ENCODE measurements around the gene LLGL1. TPM values are rescaled to one million over a fixed set of nuclear protein-coding genes. Genes with fewer than 3 reads are reported as not detected.

The LLGL1 gene
- total RNA-seq, 2 donors from 2014 or later = 66.3 to 69.3 TPM

GRCh38 chr17:18251204-18251603 lies 25.8 kb downstream of the LLGL1 start:
- WGBS, 2 experiments (ENCODE audit: insufficient coverage in 1 of 2, insufficient read length in 1 of 2) = 94 to 95% methylated on average over 14 to 15 of the region's 15 CpGs
- no peak overlapping the region for H3K27ac Mint-ChIP-seq
- TF ChIP-seq CTCF (conservative IDR thresholded peaks at IDR 0.05) = no peak
- DNase-seq = no peak
- H3K4me3 ChIP-seq (ENCODE audit: low read length) = no peak overlapping the region
- no peaks in the 10 kb centered on the region for H3K4me1 ChIP-seq (ENCODE audit: control insufficient read depth, insufficient read depth, low read length)
- H3K9ac ChIP-seq (ENCODE audit: extremely low read depth, low read length, poor library complexity, severe bottlenecking) = no peak overlapping the region
- H3K36me3 Mint-ChIP-seq (ENCODE audit: low read depth) = peaks cover 74% of the 10 kb centered on the region
- H3K9me3 Mint-ChIP-seq = no peaks in the 10 kb centered on the region
- no peak overlapping the region for H3K4me3 Mint-ChIP-seq
- peaks cover 92% of the 10 kb centered on the region for H3K36me3 ChIP-seq (ENCODE audit: control insufficient read depth, insufficient read depth, low read length)
- no peaks in the 10 kb centered on the region for H3K9me3 ChIP-seq (ENCODE audit: control insufficient read depth, low read length)
- H3K27ac ChIP-seq (ENCODE audit: low read depth, low read length) = no peak overlapping the region
- H3K27me3 Mint-ChIP-seq (ENCODE audit: insufficient read depth) = no peaks in the 10 kb centered on the region
- H3K4me1 Mint-ChIP-seq = peaks cover 6% of the 10 kb centered on the region
- no peaks in the 10 kb centered on the region for H3K27me3 ChIP-seq (ENCODE audit: control insufficient read depth, insufficient read depth, low read length, poor library complexity, severe bottlenecking)

- Histone ChIP-seq H3K27ac (ENCODE audit: low read depth, low read length) (no peak overlapping the region), H3K4me3 (ENCODE audit: low read length) (no peak overlapping the region), H3K27me3 (ENCODE audit: control insufficient read depth, insufficient read depth, low read length, poor library complexity, severe bottlenecking) (no peaks in the 10 kb centered on the region), H3K4me1 (ENCODE audit: control insufficient read depth, insufficient read depth, low read length) (peaks cover 5% of the 10 kb centered on the region), H3K9ac (ENCODE audit: extremely low read depth, low read length, poor library complexity, severe bottlenecking) (no peak overlapping the region), H3K36me3 (ENCODE audit: control insufficient read depth, insufficient read depth, low read length) (peaks cover 92% of the 10 kb centered on the region), H3K9me3 (ENCODE audit: control insufficient read depth, low read length) (no peaks in the 10 kb centered on the region)
- DNase-seq = no peak
- Mint-ChIP-seq H3K27me3 (ENCODE audit: insufficient read depth) (no peaks in the 10 kb centered on the region), H3K27ac (no peak overlapping the region), H3K36me3 (ENCODE audit: low read depth) (peaks cover 72% of the 10 kb centered on the region), H3K4me3 (no peak overlapping the region), H3K9me3 (no peaks in the 10 kb centered on the region), H3K4me1 (peaks cover 4% of the 10 kb centered on the region)
- TF ChIP-seq CTCF (conservative IDR thresholded peaks at IDR 0.05) = no peak
- 94 to 100% methylated on average over 3 to 5 of the region's 5 CpGs for WGBS, 2 experiments (ENCODE audit: insufficient coverage in 1 of 2, insufficient read length in 1 of 2)
These were observed 26.7 kb downstream of the LLGL1 start for GRCh38 chr17:18252160-18252559.

- TF ChIP-seq CTCF (conservative IDR thresholded peaks at IDR 0.05) = no peak
- peaks cover 10% of the 10 kb centered on the region for H3K4me1 Mint-ChIP-seq
- Histone ChIP-seq H3K27me3 (ENCODE audit: control insufficient read depth, insufficient read depth, low read length, poor library complexity, severe bottlenecking) (no peaks in the 10 kb centered on the region), H3K4me3 (ENCODE audit: low read length) (no peak overlapping the region), H3K9ac (ENCODE audit: extremely low read depth, low read length, poor library complexity, severe bottlenecking) (no peak overlapping the region), H3K4me1 (ENCODE audit: control insufficient read depth, insufficient read depth, low read length) (peaks cover 9% of the 10 kb centered on the region), H3K9me3 (ENCODE audit: control insufficient read depth, low read length) (no peaks in the 10 kb centered on the region), H3K27ac (ENCODE audit: low read depth, low read length) (no peak overlapping the region), H3K36me3 (ENCODE audit: control insufficient read depth, insufficient read depth, low read length) (peaks cover 82% of the 10 kb centered on the region)
- 89 to 91% methylated on average over 13 to 16 of the region's 16 CpGs for WGBS, 2 experiments (ENCODE audit: insufficient coverage in 1 of 2, insufficient read length in 1 of 2)
- no peak overlapping the region for H3K4me3 Mint-ChIP-seq
- H3K27me3 Mint-ChIP-seq (ENCODE audit: insufficient read depth) = no peaks in the 10 kb centered on the region
- DNase-seq = no peak
- H3K36me3 Mint-ChIP-seq (ENCODE audit: low read depth) = peaks cover 65% of the 10 kb centered on the region
- no peak overlapping the region for H3K27ac Mint-ChIP-seq
- no peaks in the 10 kb centered on the region for H3K9me3 Mint-ChIP-seq
These were observed 27.9 kb downstream of the LLGL1 start for GRCh38 chr17:18253187-18253884.

All from endodermal cell (in vitro differentiated cells).